GM18951 (cell line): ENCODE measurements around the gene PCDHGA3.
"Not testable (repeated sequence)": the region's sequence is repeated elsewhere in the genome, so short reads cannot be mapped to it uniquely, and the experiment has no call there.

Experiments
- POLR2A ChIP-seq: IDR thresholded peaks from 4 replicates; pipeline ENCODE4 v1.6.1; 2011; ENCODE audit warnings: mild to moderate bottlenecking; ENCODE audit not compliant: insufficient read length, insufficient read depth; ENCODE audit errors: extremely low read depth
- in situ Hi-C: fragments of 300-500 bp; cut with MboI; formaldehyde crosslinking; loops from one replicate; pipeline ENCODE4 v1.12.0; 2022; ENCODE audit warnings: low sequenced_read_pairs, mixed read lengths, inconsistent platforms; ENCODE audit not compliant: unreplicated experiment

PCDHGA3 gene

DNA sequence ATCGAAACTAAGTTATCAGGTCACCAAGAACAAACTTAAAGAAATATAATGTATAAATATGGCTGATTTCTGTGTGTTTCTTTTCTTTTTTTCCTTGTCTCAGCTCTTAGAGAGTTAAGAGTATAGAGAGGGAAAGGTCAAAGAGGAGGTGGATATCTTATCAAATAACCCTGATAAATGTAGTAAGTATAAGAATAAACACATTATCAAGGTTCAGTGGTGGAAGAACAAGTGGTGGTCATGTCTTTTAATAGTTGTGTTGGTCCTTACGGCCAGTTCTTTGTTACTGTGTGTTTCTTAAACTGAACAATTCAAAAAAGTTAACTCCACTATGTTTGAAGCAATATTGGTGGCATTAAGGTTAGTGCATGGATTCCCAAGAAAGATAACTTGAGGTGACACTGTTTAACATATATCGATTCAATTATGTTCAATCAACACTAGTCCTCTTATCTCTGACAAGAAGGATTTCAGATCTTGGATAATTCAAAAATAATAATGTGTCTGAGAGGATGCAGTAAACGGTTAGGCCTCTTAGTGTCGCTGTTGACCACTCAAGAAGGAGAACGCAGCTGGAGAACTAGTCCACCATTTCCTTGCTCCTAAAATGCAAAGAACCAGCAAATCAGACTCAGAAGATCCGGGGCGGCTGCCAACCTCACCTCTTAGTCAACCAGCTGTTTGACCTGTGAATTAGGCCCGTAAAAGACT is at the start of gene PCDHGA3:
Gene PCDHGA3, plus strand, starts transcription at position 588 of the 711 bp plus-strand sequence. CDS start 205 bp downstream, outside the sequence.
- in situ Hi-C loops, result no loop called here
- no peak for TF ChIP-seq POLR2A

DNA sequence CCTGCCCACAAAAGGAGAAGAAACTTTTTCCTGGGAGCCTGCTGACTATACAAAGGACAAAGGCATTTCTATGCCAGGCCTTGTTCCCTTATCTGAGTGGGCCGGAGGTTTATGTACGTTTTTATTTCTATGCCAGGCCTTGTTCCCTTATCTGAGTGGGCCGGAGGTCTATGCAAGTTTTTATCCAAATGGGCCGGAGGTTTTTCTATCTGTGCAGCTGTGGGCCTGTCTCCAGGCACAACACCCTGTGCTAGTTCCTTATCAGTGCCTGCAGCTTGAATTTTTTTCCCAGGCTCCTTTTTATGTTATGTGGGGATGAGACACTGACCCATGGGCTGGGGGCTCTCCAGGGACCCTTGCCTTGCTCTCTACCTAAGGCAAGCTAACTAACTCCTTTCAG is 45.3 kb upstream of the PCDHGA3 start:
- no peak for TF ChIP-seq POLR2A
- in situ Hi-C loops, result no loop called here

DNA sequence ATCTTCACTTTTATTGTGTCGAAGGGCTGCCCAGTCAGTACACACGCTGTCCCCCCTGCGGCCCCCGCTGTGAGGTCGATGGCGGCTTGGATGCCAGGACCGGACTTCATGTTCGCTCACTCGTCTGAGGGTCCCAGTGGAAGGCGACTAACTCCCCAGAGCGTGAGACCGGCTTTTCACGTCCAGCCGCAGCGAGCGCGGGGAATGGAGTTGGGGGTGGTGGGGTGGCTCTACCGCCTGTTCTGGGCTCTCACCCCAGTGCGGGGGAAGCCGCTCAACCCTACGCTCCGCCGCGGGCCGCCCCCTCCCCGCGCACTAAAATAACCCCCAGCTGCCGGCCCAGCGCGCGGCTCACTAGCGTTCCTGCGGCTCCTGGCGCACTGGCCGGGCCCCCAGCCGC is 39.9 kb upstream of the PCDHGA3 start, which contains the start of gene SLC25A2:
Gene SLC25A2, minus strand, starts transcription at position 294 of the 400 bp plus-strand sequence. Its CDS starts 184 bp downstream, at position 110.
- TF ChIP-seq POLR2A, result no peak

DNA sequence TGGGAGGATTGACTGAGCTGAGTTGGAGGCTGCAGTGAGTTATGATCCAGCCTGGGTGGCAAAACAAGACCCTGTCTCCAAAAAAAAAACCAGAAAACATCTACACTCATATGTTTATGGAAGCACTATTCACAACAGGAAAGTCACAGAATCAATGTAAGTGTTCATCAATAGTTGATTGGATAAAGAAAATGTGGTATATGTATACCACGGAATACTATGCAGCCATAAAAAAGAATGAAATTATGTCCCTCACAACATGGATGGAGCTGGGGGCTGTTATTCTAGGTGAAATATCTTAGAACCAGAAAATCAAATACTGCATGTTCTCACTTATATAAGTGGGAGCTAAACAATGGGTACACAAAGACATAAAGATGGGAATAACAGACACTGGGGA is 37.0 kb upstream of the PCDHGA3 start:
- in situ Hi-C loops, result no loop called here
- no peak for TF ChIP-seq POLR2A

More for the DNA sequence above, 39.9 kb upstream of the PCDHGA3 start, which contains the start of gene SLC25A2:
- in situ Hi-C loops, result no loop called here

DNA sequence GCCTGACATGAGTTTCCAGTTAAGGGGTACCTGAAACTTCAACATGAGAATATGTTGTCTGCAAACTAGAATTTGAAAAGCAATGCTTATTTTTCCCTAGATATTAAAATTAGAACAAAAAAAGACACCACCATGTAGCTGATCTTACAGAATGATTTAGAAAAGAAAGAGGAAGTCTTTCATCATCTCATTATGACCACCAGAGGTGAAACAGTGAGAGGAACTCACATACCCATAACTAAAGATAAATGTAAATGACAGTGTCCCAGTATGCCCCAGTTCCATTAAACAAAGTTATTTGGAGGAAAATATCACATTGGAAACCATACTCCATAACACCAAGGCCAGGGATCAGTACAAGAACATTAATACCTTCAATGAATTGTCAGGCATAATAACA is 29.9 kb upstream of the PCDHGA3 start:
- no peak for TF ChIP-seq POLR2A
- in situ Hi-C loops, result no loop called here

DNA sequence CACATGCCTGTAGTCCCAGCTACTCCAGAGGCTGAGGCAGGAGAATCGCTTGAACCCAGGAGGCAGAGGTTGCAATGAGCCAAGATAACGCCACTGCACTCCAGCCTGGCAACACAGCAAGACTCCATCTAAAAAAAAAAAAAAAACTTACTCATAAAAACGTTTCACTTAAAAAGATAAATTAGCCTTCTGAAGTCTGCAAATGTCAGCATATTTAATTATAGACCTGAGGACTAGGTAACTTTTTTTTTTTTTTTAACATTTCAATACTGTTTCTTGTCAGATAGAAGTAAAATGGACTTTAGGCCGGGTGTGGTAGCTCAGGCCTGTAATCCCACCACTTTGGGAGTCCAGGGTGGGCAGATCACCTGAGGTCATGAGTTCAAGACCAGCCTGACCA is 26.7 kb upstream of the PCDHGA3 start:
- in situ Hi-C loops, result not testable (repeated sequence)

DNA sequence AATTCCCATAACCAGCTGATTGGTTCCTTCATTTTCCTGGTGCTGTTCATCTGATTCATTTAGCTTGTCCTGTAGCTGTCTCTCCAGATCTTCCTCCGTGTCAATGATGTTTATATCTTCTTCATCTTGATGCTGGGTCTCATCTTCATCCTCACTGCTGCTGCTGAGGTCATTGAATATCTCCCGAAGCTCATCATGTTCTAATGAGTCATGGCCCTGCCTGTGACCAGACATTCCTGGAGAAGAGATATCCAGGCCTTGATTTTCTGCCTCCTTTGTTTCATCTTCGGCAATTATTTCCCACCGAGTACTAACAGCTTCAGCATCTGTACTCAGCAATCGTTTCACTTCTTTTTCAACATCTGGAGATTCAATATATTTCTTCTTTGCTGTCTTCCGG is 24.4 kb upstream of the PCDHGA3 start:
- in situ Hi-C loops, result no loop called here
- TF ChIP-seq POLR2A, result no peak

DNA sequence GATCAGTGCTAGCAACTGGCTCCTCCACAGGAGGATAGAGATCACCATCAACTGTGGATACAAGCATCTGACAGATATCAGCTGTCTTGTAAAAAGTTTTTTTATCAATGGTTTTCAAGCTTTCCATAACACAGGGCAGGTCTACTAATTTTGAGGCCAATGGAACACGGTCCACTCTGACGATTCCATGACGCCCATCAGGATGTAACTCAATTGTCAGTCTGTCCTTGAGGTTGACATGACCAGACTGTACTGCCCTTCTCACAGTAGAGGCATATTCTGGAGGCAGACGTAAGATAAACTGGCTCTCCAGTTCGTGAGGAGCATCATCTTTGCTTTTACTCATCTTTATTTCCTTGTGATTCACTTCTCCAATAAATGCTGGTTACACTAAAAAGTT is 23.9 kb upstream of the PCDHGA3 start:
- in situ Hi-C loops, result no loop called here
- no peak for TF ChIP-seq POLR2A

DNA sequence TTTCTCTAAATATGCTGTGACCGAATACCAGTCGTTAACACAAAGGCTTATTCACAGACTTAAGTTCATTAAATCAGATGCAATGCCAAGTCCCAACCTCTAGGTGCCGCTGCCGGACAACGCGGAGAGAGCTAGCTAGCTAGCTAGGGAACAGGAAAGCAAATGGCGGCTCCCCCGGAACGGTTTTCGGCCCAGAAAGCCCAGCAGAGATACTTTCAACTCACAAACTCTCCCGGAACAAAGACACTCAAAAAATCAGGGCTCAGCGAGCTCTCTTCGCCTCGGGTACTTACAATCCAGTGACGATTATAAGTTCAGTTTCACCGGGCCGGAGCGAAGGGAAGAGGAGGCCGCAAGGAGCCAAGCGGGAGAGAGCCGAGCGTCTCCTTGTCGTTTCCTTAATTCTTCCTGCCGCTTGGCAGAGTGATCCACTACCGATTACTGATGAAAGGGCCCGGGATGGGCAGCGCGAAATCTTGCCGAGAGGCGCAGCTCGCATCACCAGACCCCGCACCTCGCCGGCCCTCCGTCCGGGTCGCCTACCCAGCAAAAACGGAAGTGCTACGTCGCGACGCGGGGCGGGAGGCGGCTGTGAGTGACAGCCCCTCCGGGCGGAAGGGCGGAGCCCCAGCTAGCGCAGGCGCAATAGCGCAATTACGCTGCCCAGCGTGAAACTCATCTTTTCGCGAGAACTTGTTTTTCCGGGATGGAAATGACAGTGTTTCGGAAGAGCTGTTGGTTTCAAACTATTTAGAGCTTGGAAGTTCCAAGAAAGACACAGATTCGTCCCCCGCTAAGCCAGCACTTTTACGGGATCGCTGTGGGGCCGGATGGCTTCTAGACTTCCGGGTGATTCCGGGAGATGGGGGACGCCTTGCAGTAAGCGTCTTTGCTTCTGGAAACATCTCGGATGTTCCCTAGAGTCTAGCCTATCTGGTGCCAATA is 23.1 kb upstream of the PCDHGA3 start, which contains the start of gene TAF7:
Gene TAF7, minus strand, starts transcription at position 560 of the 945 bp plus-strand sequence. CDS start 740 bp downstream, outside the sequence.
- TF ChIP-seq POLR2A, result peak; percentile 98
- in situ Hi-C loops, result no loop called here

DNA sequence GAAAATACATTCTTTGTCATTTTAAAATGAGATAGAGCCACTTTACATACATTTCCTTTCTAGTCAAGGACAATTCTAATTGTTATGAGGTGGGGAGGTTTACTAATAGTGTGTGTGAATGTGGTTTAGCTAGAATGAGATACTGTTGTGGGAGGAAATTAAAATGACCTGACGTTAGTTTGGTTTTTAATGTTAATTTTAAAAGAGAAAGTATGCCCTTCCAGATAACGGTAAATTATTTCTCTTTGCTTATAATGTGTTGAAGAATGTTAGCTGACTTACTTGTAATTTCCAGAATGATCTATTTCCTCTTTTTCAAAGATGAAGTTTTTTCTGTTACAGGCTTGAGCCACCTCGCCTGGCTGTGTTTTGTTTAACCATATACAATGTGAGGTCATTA is 21.4 kb upstream of the PCDHGA3 start:
- in situ Hi-C loops, result no loop called here
- no peak for TF ChIP-seq POLR2A

DNA sequence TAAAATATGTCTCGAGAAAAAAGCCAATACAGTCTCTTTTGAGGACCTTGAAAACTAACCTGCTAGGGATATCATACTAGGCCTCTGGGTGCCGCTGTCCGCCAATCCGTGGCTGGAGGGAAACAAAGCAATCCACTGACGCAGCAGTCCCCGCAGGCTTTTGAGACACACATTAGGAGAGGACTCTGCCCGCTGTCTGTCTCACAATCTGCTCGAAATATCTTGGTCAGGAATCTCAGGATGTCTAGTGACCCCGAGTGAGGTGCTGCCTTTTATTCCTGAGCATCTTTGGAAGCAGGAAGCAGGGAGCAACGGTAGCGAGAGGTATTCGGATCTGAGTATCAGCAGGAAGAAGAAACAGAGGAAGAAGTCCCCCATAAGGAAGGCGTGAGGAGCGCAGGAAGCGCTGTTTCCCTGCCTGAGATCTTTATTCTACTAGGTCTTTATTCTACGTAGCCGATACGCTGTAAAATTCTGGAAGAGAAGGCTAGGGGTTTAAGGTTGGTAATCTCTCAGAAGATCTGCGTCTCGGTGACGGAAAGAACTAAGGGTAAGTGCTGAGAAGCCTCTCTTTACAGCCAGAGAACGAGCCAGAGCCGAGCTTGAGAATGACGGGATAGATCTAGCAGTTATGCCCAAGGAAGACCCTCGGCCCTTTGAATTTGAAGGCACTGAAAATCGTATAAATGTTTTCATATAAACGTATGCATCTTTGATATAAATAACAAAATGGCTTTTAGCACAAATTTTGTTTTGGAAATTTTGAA is 17.4 kb upstream of the PCDHGA3 start:
- in situ Hi-C loops, result no loop called here
- no peak for TF ChIP-seq POLR2A

DNA sequence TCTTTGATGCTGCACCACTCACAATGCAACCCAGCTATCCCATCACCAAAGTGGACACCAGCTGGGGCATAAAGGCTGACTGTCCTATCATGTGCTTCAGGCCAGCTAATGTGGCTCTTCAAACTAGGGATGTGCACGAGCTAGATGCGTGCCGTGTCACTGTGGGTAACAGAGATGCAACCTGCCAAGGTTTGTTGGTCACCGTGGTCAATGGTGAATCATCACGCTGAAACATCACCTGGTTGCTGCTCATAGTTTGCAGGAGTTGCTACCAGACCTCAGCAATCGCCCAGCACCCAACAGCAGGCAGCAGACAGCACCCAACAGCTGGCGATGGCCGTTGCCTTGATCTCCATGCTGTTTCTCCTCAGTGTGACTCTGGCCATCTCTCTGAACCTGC is 15.4 kb upstream of the PCDHGA3 start:
- no peak for TF ChIP-seq POLR2A
- in situ Hi-C loops, result no loop called here
